Osteoblast (primary cell): ENCODE results near the gene LNPEP. TPM values are rescaled to one million over a fixed set of nuclear protein-coding genes. Genes with fewer than 3 reads are reported as not detected.

Experiments
- DNase-seq: peaks from one replicate; pipeline ENCODE4 v3.0.0; 2011; ENCODE audit warnings: low spot score, mixed read lengths; ENCODE audit not compliant: insufficient read length; ENCODE audit errors: missing footprints
- H2AFZ ChIP-seq: 2 replicates; pipeline ENCODE4 v1.6.0; 2011; ENCODE audit warnings: mild to moderate bottlenecking, low read length
- H3K27ac ChIP-seq: 2 replicates; pipeline ENCODE4 v1.5.1; 2011; ENCODE audit warnings: mild to moderate bottlenecking, low read depth, low read length, moderate library complexity
- H3K27me3 ChIP-seq: 2 replicates; pipeline ENCODE4 v1.6.0; 2012; ENCODE audit warnings: mild to moderate bottlenecking, control low read depth, inconsistent platforms, low read length, moderate library complexity; ENCODE audit not compliant: insufficient read depth
- H3K36me3 ChIP-seq: 2 replicates; pipeline ENCODE4 v1.5.1; 2011; ENCODE audit warnings: mild to moderate bottlenecking, low read length, control low read depth, moderate library complexity; ENCODE audit not compliant: insufficient read depth
- H3K4me1 ChIP-seq: 2 replicates; pipeline ENCODE4 v1.5.1; 2011; ENCODE audit warnings: mild to moderate bottlenecking, low read length, control low read depth, moderate library complexity; ENCODE audit not compliant: insufficient read depth
- H3K4me2 ChIP-seq: 2 replicates; pipeline ENCODE4 v1.6.0; 2011; ENCODE audit warnings: mild to moderate bottlenecking, low read length; ENCODE audit not compliant: insufficient read depth
- H3K4me3 ChIP-seq: fragments of 200-600 bp; sonication (generic); 3 replicates; pipeline ENCODE4 v1.5.1; 2012; ENCODE audit warnings: mild to moderate bottlenecking, low read length, inconsistent platforms; ENCODE audit not compliant: insufficient read depth
- H3K79me2 ChIP-seq: 2 replicates; pipeline ENCODE4 v1.6.0; 2012; ENCODE audit warnings: mild to moderate bottlenecking, low read length, control low read depth, inconsistent platforms; ENCODE audit not compliant: insufficient read depth
- H3K9me3 ChIP-seq: 2 replicates; pipeline ENCODE4 v1.5.1; 2011; ENCODE audit warnings: low read depth, low read length, control low read depth
- H4K20me1 ChIP-seq: 2 replicates; pipeline ENCODE4 v1.6.0; 2012; ENCODE audit warnings: mild to moderate bottlenecking, low read length, control low read depth; ENCODE audit not compliant: insufficient read depth
- total RNA-seq: library from RNA; depleted of rRNA; stranded (reverse); fragments of >200 nt; gene quantifications from 2 replicates; pipeline ENCODE4 v1.2.3, GENCODE V29; 2012
- TF ChIP-seq, protein P1 (sequence below): IDR thresholded peaks from 2 replicates; pipeline ENCODE4 v1.5.1; 2011; ENCODE audit warnings: mild to moderate bottlenecking, low read depth, low read length, moderate library complexity; ENCODE audit errors: extremely low read depth

The LNPEP gene
- total RNA-seq, 1 donor = 44.9 TPM

DNA sequence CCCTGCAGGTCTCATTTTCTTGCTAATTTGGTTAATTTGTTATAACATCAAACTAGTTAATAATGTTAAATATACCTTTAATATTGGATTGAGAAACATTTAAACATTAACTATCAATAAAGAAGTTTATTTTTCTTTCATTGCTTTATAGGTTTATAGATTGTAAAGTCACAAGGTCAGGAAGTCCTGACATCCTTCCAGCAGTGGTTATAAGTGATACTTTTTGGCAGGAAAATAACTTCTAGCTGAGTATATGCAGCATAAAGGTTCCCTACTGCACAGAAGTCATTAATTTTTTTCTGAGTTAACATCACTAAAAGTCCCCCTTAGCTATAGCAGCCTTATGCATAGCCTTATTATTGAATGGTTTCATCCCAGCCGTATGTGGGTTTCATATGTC, 85.5 kb downstream of the LNPEP start:
- Histone ChIP-seq H3K4me1 (no peaks in the 10 kb centered on the region), H3K4me2 (no peak overlapping the region), H3K9me3 (no peaks in the 10 kb centered on the region), H3K4me3 (no peak overlapping the region), H3K79me2 (no peaks in the 10 kb centered on the region), H4K20me1 (no peaks in the 10 kb centered on the region), H3K27me3 (no peaks in the 10 kb centered on the region), H2AFZ (no peak overlapping the region), H3K36me3 (peaks cover 27% of the 10 kb centered on the region), H3K27ac (no peak overlapping the region)
- DNase-seq = no peak
- TF ChIP-seq, protein P1, sequence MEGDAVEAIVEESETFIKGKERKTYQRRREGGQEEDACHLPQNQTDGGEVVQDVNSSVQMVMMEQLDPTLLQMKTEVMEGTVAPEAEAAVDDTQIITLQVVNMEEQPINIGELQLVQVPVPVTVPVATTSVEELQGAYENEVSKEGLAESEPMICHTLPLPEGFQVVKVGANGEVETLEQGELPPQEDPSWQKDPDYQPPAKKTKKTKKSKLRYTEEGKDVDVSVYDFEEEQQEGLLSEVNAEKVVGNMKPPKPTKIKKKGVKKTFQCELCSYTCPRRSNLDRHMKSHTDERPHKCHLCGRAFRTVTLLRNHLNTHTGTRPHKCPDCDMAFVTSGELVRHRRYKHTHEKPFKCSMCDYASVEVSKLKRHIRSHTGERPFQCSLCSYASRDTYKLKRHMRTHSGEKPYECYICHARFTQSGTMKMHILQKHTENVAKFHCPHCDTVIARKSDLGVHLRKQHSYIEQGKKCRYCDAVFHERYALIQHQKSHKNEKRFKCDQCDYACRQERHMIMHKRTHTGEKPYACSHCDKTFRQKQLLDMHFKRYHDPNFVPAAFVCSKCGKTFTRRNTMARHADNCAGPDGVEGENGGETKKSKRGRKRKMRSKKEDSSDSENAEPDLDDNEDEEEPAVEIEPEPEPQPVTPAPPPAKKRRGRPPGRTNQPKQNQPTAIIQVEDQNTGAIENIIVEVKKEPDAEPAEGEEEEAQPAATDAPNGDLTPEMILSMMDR = no peak

DNA sequence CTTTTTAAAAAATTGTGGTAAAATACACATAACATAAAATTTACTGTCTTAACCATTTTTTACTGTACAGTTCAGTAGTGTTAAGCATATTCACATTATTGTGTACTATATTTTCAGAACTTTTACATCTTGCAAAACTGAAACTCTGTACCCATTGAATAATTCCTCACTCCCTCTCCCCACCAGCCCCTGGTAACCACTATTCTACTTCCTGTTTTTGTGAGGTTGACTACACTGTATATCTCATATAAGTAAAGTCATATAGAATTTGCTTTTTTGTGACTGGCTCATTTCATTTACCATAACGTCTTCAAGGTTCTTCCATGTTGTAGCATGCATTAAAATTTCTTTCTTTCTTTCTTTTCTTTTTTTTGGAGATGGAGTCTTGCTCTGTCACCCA, 87.0 kb downstream of the LNPEP start:
- TF ChIP-seq, protein P1 = no peak
- no peak overlapping the region for H3K27ac ChIP-seq

DNA sequence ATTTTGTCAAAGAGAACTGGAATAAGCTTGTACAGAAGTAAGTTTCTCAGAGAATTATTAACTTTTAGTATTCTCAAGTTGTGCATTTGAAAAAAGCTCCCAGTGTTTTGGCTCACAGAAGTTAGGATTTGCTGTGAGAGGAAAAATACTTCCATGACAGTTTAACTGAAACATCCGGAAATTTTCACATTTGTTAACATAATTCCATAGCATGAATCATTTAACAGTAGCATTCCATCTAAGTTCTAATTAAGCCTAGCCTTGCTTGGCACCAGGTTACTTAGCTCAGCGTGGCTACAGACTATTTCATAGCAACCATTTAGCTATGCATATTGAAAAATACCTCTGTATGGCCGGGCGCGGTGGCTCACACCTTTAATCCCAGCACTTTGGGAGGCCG, 90.8 kb downstream of the LNPEP start:
- Histone ChIP-seq H3K79me2 (no peaks in the 10 kb centered on the region), H3K4me3 (no peak overlapping the region), H3K9me3 (no peaks in the 10 kb centered on the region), H3K4me1 (no peaks in the 10 kb centered on the region), H3K4me2 (no peak overlapping the region), H3K27me3 (no peaks in the 10 kb centered on the region), H3K36me3 (peaks cover 44% of the 10 kb centered on the region), H2AFZ (no peak overlapping the region), H4K20me1 (no peaks in the 10 kb centered on the region), H3K27ac (no peak overlapping the region)
- TF ChIP-seq, protein P1 = no peak
- DNase-seq = no peak

More for the DNA sequence above, 87.0 kb downstream of the LNPEP start:
- peaks cover 38% of the 10 kb centered on the region for H3K36me3 ChIP-seq
- no peak for DNase-seq
- no peak overlapping the region for H3K4me2 ChIP-seq
- H4K20me1 ChIP-seq = no peaks in the 10 kb centered on the region
- no peaks in the 10 kb centered on the region for H3K79me2 ChIP-seq
- H3K9me3 ChIP-seq = no peaks in the 10 kb centered on the region
- no peak overlapping the region for H2AFZ ChIP-seq
- no peaks in the 10 kb centered on the region for H3K4me1 ChIP-seq
- no peaks in the 10 kb centered on the region for H3K27me3 ChIP-seq
- H3K4me3 ChIP-seq = no peak overlapping the region

DNA sequence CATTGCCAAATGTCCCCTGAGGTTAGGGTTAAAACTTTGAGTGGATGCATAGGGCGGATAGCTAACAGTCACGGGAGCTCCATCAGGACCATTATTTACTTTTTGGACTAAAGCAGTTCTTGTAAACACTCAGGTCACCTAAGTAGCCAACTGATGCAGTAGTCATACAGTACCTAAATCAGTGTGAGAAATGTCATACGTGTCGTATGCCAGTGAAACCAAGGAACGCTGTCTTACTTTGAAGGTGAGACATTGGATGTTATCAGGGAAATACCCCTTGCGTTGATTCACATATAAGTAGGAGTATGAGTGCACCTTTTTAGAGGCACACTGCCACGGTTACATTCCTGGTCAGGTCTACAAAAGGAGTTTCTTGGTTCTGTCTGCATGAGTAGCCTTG, 101.9 kb downstream of the LNPEP start:
- TF ChIP-seq, protein P1 = no peak
- no peaks in the 10 kb centered on the region for H3K4me1 ChIP-seq
- H2AFZ ChIP-seq = no peak overlapping the region
- peaks cover under 1% of the 10 kb centered on the region for H3K27me3 ChIP-seq
- no peak overlapping the region for H3K27ac ChIP-seq
- no peak for DNase-seq
- no peak overlapping the region for H3K4me3 ChIP-seq
- no peak overlapping the region for H3K4me2 ChIP-seq
- no peaks in the 10 kb centered on the region for H3K9me3 ChIP-seq
- no peaks in the 10 kb centered on the region for H3K36me3 ChIP-seq
- H3K79me2 ChIP-seq = no peaks in the 10 kb centered on the region
- H4K20me1 ChIP-seq = no peaks in the 10 kb centered on the region
